Measurements from ENCODE around the gene DPH5.

DPH5 gene

GRCh38 chr1:101064697-101065096 lies 39.1 kb upstream of the DPH5 start:
- no peak for TF ChIP-seq CTCF (IDR thresholded peaks at IDR 0.05; ENCODE audit: low read depth, low read length)
- no peak for DNase-seq (ENCODE audit: extremely low read depth, low read depth)

GRCh38 chr1:101060992-101061391 lies 35.4 kb upstream of the DPH5 start:
- DNase-seq (ENCODE audit: extremely low read depth, low read depth): no peak
- TF ChIP-seq CTCF (IDR thresholded peaks at IDR 0.05; ENCODE audit: low read depth, low read length): no peak

GRCh38 chr1:101059945-101060542 lies 34.5 kb upstream of the DPH5 start:
- no peak for DNase-seq (ENCODE audit: extremely low read depth, low read depth)
- TF ChIP-seq CTCF (IDR thresholded peaks at IDR 0.05; ENCODE audit: low read depth, low read length): no peak

GRCh38 chr1:101055623-101056022 lies 30.0 kb upstream of the DPH5 start:
- no peak for TF ChIP-seq CTCF (IDR thresholded peaks at IDR 0.05; ENCODE audit: low read depth, low read length)
- DNase-seq (ENCODE audit: extremely low read depth, low read depth): no peak

GRCh38 chr1:101051688-101052638 lies 26.4 kb upstream of the DPH5 start:
- DNase-seq (ENCODE audit: extremely low read depth, low read depth): no peak
- TF ChIP-seq CTCF (IDR thresholded peaks at IDR 0.05; ENCODE audit: low read depth, low read length): no peak

GRCh38 chr1:101050869-101051268 lies 25.3 kb upstream of the DPH5 start:
- DNase-seq (ENCODE audit: extremely low read depth, low read depth): no peak
- no peak for TF ChIP-seq CTCF (IDR thresholded peaks at IDR 0.05; ENCODE audit: low read depth, low read length)

GRCh38 chr1:101044749-101045148 lies 19.2 kb upstream of the DPH5 start:
- TF ChIP-seq CTCF (IDR thresholded peaks at IDR 0.05; ENCODE audit: low read depth, low read length): no peak
- DNase-seq (ENCODE audit: extremely low read depth, low read depth): no peak
